ENCODE results near the gene WDR89.

WDR89 gene

DNA sequence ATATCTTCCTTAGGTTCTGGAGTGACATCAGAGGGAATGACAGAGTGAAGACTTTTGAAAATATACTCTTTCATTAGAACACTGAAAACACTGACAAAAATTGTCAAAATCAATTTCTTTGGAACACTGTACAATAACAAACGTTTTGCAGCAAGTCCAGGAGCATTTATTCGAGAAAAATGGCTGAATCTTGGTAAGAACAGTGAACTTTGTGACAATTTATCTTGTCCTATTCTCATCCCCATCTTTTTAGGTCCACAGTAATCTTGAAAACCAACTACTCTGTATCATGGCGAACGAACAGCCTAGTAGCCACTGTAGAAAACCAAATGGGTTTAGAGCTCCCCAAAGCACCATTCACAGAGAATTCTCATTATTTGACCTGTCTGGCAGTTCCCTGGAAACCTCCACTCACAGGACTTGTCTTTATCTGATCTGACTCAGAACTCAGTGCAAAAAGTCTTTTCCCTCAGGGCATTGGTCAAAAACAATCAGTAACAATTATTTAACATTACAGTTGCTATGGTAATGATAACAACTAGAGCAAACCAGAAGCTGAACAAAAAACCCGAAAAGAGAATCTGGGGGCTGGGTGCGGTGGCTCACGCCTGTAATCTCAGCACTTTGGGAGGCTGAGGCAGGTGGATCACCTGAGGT is 78.2 kb downstream of the WDR89 start:
- TF ChIP-seq, protein P1, sequence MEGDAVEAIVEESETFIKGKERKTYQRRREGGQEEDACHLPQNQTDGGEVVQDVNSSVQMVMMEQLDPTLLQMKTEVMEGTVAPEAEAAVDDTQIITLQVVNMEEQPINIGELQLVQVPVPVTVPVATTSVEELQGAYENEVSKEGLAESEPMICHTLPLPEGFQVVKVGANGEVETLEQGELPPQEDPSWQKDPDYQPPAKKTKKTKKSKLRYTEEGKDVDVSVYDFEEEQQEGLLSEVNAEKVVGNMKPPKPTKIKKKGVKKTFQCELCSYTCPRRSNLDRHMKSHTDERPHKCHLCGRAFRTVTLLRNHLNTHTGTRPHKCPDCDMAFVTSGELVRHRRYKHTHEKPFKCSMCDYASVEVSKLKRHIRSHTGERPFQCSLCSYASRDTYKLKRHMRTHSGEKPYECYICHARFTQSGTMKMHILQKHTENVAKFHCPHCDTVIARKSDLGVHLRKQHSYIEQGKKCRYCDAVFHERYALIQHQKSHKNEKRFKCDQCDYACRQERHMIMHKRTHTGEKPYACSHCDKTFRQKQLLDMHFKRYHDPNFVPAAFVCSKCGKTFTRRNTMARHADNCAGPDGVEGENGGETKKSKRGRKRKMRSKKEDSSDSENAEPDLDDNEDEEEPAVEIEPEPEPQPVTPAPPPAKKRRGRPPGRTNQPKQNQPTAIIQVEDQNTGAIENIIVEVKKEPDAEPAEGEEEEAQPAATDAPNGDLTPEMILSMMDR (IDR thresholded peaks at IDR 0.05), result no peak
- no peak for TF ChIP-seq ZFX (IDR thresholded peaks at IDR 0.05; ENCODE audit: borderline replicate concordance)
- no peak overlapping the region for H3K27ac ChIP-seq

DNA sequence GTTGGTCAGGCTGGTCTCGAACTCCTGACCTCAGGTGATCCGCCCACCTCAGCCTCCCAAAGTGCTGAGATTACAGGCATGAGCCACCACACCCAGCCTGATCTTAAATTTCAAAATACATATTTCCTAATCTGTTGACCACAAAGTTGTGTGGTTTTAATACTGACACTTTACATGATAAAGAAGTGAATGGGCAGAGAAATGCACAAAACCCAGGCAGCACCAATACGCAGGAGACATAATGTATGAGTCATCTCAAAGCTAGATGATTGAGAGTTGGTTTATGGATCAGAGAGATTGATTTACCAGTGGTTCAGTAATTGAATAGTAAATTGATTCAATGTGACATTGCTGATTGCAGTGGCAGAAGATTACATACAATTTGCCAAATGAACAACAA is 79.3 kb downstream of the WDR89 start:
- TF ChIP-seq, protein P1 (IDR thresholded peaks at IDR 0.05), result no peak
- no peak for TF ChIP-seq ZFX (IDR thresholded peaks at IDR 0.05; ENCODE audit: borderline replicate concordance)
- no peak overlapping the region for H3K27ac ChIP-seq

DNA sequence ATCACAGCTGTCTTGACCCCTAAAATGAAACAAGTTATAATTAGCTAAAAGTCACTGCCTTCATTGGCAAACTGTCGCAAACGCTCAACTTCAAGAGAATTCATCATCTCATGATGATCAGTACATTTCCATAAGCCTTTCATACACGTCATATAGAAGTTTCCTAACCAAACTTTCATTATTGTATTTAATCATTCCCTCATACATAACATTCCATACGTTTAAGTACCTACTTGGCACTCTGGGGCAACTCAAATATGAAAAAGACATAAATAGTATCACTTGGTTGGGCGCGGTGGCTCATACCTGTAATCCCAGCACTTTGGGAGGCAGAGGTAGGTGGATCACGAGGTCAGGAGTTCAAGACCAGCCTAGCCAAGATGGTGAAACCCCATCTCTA is 86.1 kb downstream of the WDR89 start:
- TF ChIP-seq ZFX (IDR thresholded peaks at IDR 0.05; ENCODE audit: borderline replicate concordance), result no peak
- TF ChIP-seq, protein P1 (IDR thresholded peaks at IDR 0.05), result no peak
- H3K27ac ChIP-seq, result no peak overlapping the region

DNA sequence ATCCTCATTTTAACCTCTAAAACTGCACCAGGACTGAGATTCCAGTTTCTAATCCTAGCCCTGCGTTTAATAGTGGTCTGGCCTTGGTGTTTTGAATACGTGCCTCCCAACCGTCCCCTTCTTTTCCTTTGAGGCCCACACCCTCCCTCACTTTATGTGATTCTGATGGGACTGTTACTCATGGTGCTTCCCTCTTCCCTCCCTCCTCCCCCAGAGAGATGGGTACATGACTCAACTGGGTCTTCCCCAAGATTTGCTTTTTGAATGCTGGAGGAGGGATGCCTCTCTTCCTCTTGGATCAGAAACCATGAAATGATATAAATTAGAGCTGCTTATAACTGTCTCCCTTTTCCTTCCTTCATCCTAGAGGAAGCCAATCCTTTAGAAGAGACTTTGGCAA is 90.3 kb downstream of the WDR89 start:
- no peak overlapping the region for H3K27ac ChIP-seq
- no peak for TF ChIP-seq ZFX (IDR thresholded peaks at IDR 0.05; ENCODE audit: borderline replicate concordance)
- TF ChIP-seq, protein P1 (IDR thresholded peaks at IDR 0.05), result no peak

DNA sequence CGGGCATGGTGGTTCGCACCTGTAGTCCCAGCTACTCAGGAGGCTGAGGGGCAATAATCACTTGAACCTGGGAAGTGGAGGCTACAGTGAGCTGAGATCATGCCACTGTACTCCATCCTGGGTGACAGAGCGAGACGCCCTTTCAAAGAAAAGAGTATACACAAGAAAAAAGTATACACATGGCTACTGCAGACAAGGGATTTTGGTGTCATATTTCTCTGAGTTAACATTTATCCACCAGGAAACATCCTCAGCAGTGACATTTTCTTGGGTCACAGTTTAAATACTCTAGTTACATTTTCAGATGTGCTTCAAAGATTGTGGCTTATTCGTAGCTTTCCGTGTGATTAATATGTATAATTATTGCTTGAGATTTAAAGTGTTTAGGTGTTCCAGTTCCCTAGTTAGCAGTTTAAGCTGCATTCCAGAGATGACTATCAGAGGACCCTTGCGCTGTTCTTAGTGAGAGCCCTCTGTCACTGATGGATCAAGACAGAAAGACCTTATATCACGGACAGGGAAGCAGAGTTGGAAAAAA is 93.8 kb downstream of the WDR89 start:
- no peak overlapping the region for H3K27ac ChIP-seq
- TF ChIP-seq, protein P1 (IDR thresholded peaks at IDR 0.05), result no peak
- TF ChIP-seq ZFX (IDR thresholded peaks at IDR 0.05; ENCODE audit: borderline replicate concordance), result no peak

All from 22Rv1 (cell line).